Endothelial cell of umbilical vein (primary cell): ENCODE measurements around the gene RPS6KA6. TPM values are rescaled to one million over a fixed set of nuclear protein-coding genes. Genes with fewer than 3 reads are reported as not detected.

Experiments
- BruUV-seq: library from RNA; stranded (reverse); fragments of 400-500 nt; replicated peaks from 2 replicates; lab custom pipeline; 2021; lab: Mats Ljungman, UMichigan
- CTCF ChIA-PET: fragments of 300-600, 350-600 bp; sonication (Branson Sonifier 250); formaldehyde crosslinking; loops from one replicate; lab custom pipeline; 2021; ENCODE audit warnings: antibody characterized with exemption, inconsistent platforms; lab: Charles Lee
- POLR2A ChIA-PET: fragments of 300-600, 350-600 bp; sonication (Branson Sonifier 250); formaldehyde crosslinking; loops from one replicate; lab custom pipeline; 2021; ENCODE audit warnings: antibody characterized with exemption, inconsistent platforms; lab: Charles Lee
- DNase-seq: peaks from one replicate; pipeline ENCODE4 v3.0.0-alpha.2; 2011; ENCODE audit warnings: low read depth, low spot score
- FAIRE-seq: peaks from 2 replicates; lab custom pipeline; 2011; peaks lifted over from hg19 to GRCh38; lab: Jason Lieb, UNC
- H2AFZ ChIP-seq: 2 replicates; pipeline ENCODE4 v1.6.0; 2012; ENCODE audit warnings: low read depth, low read length, control low read depth, inconsistent platforms
- H3K27ac ChIP-seq: 2 replicates; pipeline ENCODE4 v1.5.1; 2011; ENCODE audit warnings: low read depth, mild to moderate bottlenecking, control low read depth, low read length, moderate library complexity; ENCODE audit not compliant: insufficient read depth
- H3K27me3 ChIP-seq, 2 experiments: 2 replicates each; pipeline versions ENCODE4 v1.6.0 to v1.6.1; 2011; ENCODE audit warnings: low read length in 2 of 2, mixed read lengths in 1 of 2; ENCODE audit not compliant: control insufficient read depth in 2 of 2, insufficient read depth in 2 of 2
- H3K36me3 ChIP-seq, 2 experiments: 2 replicates in 1 of 2; 3 replicates in 1 of 2; pipeline ENCODE4 v1.5.1; 2011; ENCODE audit warnings: low read length in 2 of 2, mild to moderate bottlenecking in 1 of 2, moderate library complexity in 1 of 2; ENCODE audit not compliant: control insufficient read depth in 2 of 2, insufficient read depth in 2 of 2; ENCODE audit errors: extremely low read depth in 1 of 2
- H3K4me1 ChIP-seq: 3 replicates; pipeline ENCODE4 v1.5.1; 2011; ENCODE audit warnings: mild to moderate bottlenecking, low read length; ENCODE audit not compliant: control insufficient read depth, insufficient read depth; ENCODE audit errors: extremely low read depth
- H3K4me2 ChIP-seq: 2 replicates; pipeline ENCODE4 v1.6.1; 2011; ENCODE audit warnings: low read length, control low read depth, mixed read lengths; ENCODE audit not compliant: insufficient read depth
- H3K4me3 ChIP-seq, 3 experiments: fragments of 200-600 bp in 1 of 3; sonication (generic), shearing (Covaris generic) in 1 of 3; replicated peaks in 1 of 3; 2 replicates each; pipeline ENCODE4 v1.5.1; 2011 to 2016; ENCODE audit warnings: control low read depth in 3 of 3, low read length in 3 of 3, mild to moderate bottlenecking in 2 of 3, inconsistent platforms in 1 of 3, low read depth in 1 of 3, moderate library complexity in 1 of 3; ENCODE audit not compliant: insufficient read depth in 1 of 3
- H3K79me2 ChIP-seq: 2 replicates; pipeline ENCODE4 v1.6.0; 2012; ENCODE audit warnings: low read length, inconsistent platforms; ENCODE audit not compliant: control insufficient read depth, insufficient read depth
- H3K9ac ChIP-seq: replicated peaks from 2 replicates; pipeline ENCODE3; 2011; ENCODE audit warnings: low read length, control low read depth; ENCODE audit not compliant: insufficient read depth; ENCODE audit errors: extremely low read depth
- H3K9me1 ChIP-seq: replicated peaks from 3 replicates; pipeline ENCODE4 v1.6.0; 2011; ENCODE audit warnings: mild to moderate bottlenecking, low read length; ENCODE audit not compliant: control insufficient read depth, insufficient read depth; ENCODE audit errors: extremely low read depth
- H3K9me3 ChIP-seq: replicated peaks from 2 replicates; pipeline ENCODE4 v1.5.1; 2012; ENCODE audit warnings: low read length, inconsistent platforms; ENCODE audit not compliant: control insufficient read depth, insufficient read depth
- H4K20me1 ChIP-seq: replicated peaks from 2 replicates; pipeline ENCODE3; 2011; ENCODE audit warnings: mild to moderate bottlenecking, low read length; ENCODE audit not compliant: control insufficient read depth, insufficient read depth; ENCODE audit errors: extremely low read depth
- EZH2 ChIP-seq: IDR thresholded peaks from 2 replicates; pipeline ENCODE4 v1.6.1; 2012; ENCODE audit warnings: borderline replicate concordance, low read depth, mild to moderate bottlenecking, moderate library complexity, low read length, inconsistent platforms; ENCODE audit not compliant: severe bottlenecking
- FOS ChIP-seq: IDR thresholded peaks from 2 replicates; pipeline ENCODE4 v1.6.1; 2011; ENCODE audit warnings: mild to moderate bottlenecking, low read length, moderate library complexity, borderline replicate concordance; ENCODE audit not compliant: insufficient read depth
- GATA2 ChIP-seq: IDR thresholded peaks from 2 replicates; pipeline ENCODE4 v1.7.0; 2011; ENCODE audit warnings: low read depth, mild to moderate bottlenecking, moderate library complexity, mixed read lengths, low read length; ENCODE audit not compliant: insufficient read length, insufficient read depth
- JUN ChIP-seq: IDR thresholded peaks from 2 replicates; pipeline ENCODE4 v1.6.1; 2011; ENCODE audit warnings: borderline replicate concordance, low read depth; ENCODE audit not compliant: insufficient read length, insufficient read depth
- MAX ChIP-seq: IDR thresholded peaks from 2 replicates; pipeline ENCODE4 v1.6.1; 2011; ENCODE audit not compliant: insufficient read depth, insufficient read length
- MYC ChIP-seq: IDR thresholded peaks from one replicate; pipeline ENCODE4 v1.6.1; 2011; ENCODE audit warnings: mild to moderate bottlenecking, low read depth, low read length
- POLR2A ChIP-seq: IDR thresholded peaks from 2 replicates; pipeline ENCODE4 v1.6.1; 2012; ENCODE audit warnings: low read depth, mild to moderate bottlenecking, control low read depth, low read length
- POLR2AphosphoS5 ChIP-seq: IDR thresholded peaks from 2 replicates; pipeline ENCODE4 v1.6.1; 2012; ENCODE audit warnings: low read depth, mild to moderate bottlenecking, control low read depth, low read length, moderate library complexity; ENCODE audit not compliant: insufficient read depth
- dilution Hi-C: fragments of 300-500 bp; cut with MboI; formaldehyde crosslinking; loops from one replicate; pipeline ENCODE4 v1.15.0; 2019; ENCODE audit warnings: low sequenced_read_pairs; ENCODE audit not compliant: extremely low pct_ligation_motif_present
- intact Hi-C: fragments of 100-400 bp; cut with micrococcal nuclease; formaldehyde crosslinking; loops from one replicate; pipeline ENCODE4 v1.10.0; 2022
- polyA plus RNA-seq, 4 experiments: library from polyadenylated mRNA; depleted of rRNA in 3 of 4; stranded (reverse) in 3 of 4; unstranded in 1 of 4; fragments of >200 nt; gene quantifications; 2 replicates each; pipeline versions ENCODE4 v1.2.1 to v1.2.3, GENCODE V29; 2011 to 2012; ENCODE audit warnings: missing spikeins in 1 of 4
- total RNA-seq: library from RNA; stranded (reverse); gene quantifications from 2 replicates; pipeline ENCODE4 v1.2.3, GENCODE V29; 2021
- TF ChIP-seq, protein P1 (sequence below), 2 donors: IDR thresholded peaks; 1 replicate in 1 of 2; 2 replicates in 1 of 2; pipeline ENCODE4 v1.5.1; 2011; ENCODE audit warnings: low read length in 2 of 2, mild to moderate bottlenecking in 2 of 2, moderate library complexity in 2 of 2, control low read depth in 1 of 2, inconsistent platforms in 1 of 2, low read depth in 1 of 2; ENCODE audit not compliant: insufficient read depth in 1 of 2; ENCODE audit errors: extremely low read depth in 1 of 2

The RPS6KA6 gene
- total and polyA plus RNA-seq, 2 donors (not counting 3 experiments of a cell fraction or from before 2014, with no cell fraction given): 0.23 to 0.69 TPM

- H3K27me3 ChIP-seq: no peaks in the 10 kb centered on the region
- no peak overlapping the region for H3K27ac ChIP-seq
- no peak overlapping the region for H3K9ac ChIP-seq
- H3K4me3 ChIP-seq: no peak overlapping the region
- H3K4me2 ChIP-seq: no peak overlapping the region
- no peaks in the 10 kb centered on the region for H3K36me3 ChIP-seq
- H4K20me1 ChIP-seq: no peaks in the 10 kb centered on the region
- no peaks in the 10 kb centered on the region for H3K9me1 ChIP-seq
- ChIA-PET CTCF (no interaction called here), POLR2A (no interaction called here)
- dilution Hi-C loops: no loop called here
- no peaks in the 10 kb centered on the region for H3K9me3 ChIP-seq
- BruUV-seq: no TSS peak
- TF ChIP-seq JUN (no peak), MAX (no peak), EZH2 (no peak), MYC (no peak), FOS (no peak), GATA2 (no peak), POLR2A (no peak), POLR2AphosphoS5 (no peak)
- TF ChIP-seq, protein P1, sequence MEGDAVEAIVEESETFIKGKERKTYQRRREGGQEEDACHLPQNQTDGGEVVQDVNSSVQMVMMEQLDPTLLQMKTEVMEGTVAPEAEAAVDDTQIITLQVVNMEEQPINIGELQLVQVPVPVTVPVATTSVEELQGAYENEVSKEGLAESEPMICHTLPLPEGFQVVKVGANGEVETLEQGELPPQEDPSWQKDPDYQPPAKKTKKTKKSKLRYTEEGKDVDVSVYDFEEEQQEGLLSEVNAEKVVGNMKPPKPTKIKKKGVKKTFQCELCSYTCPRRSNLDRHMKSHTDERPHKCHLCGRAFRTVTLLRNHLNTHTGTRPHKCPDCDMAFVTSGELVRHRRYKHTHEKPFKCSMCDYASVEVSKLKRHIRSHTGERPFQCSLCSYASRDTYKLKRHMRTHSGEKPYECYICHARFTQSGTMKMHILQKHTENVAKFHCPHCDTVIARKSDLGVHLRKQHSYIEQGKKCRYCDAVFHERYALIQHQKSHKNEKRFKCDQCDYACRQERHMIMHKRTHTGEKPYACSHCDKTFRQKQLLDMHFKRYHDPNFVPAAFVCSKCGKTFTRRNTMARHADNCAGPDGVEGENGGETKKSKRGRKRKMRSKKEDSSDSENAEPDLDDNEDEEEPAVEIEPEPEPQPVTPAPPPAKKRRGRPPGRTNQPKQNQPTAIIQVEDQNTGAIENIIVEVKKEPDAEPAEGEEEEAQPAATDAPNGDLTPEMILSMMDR (IDR thresholded peaks at IDR 0.05; ENCODE audit: extremely low read depth in 1 of 2, insufficient read depth in 1 of 2, low read depth in 1 of 2, low read length in 2 of 2): no peak
- DNase-seq: no peak
- H3K4me1 ChIP-seq: no peaks in the 10 kb centered on the region
- H3K79me2 ChIP-seq: no peaks in the 10 kb centered on the region
- intact Hi-C loops: no loop called here
- FAIRE-seq: no peak
- no peak overlapping the region for H2AFZ ChIP-seq
Measured at GRCh38 chrX:84123585-84123984, 64.4 kb downstream of the RPS6KA6 start.
